Common myeloid progenitor, CD34-positive (primary cell): Measurements from ENCODE around the gene THBD.

ENCODE experiments used
- CTCF ChIA-PET: fragments of 350-600 bp; sonication (Branson Sonifier 250); formaldehyde crosslinking; loops from one replicate; lab custom pipeline; 2021; ENCODE audit warnings: antibody characterized with exemption; lab: Charles Lee
- POLR2A ChIA-PET: fragments of 350-600 bp; sonication (Branson Sonifier 250); formaldehyde crosslinking; loops from one replicate; lab custom pipeline; 2021; ENCODE audit warnings: antibody characterized with exemption; lab: Charles Lee
- DNase-seq, 3 donors: peaks; one replicate each; pipeline versions ENCODE4 v3.0.0 to v3.0.0-alpha.2; 2013
- H3K27ac ChIP-seq, 2 experiments: 1 replicate in 1 of 2; 2 replicates in 1 of 2; pipeline ENCODE4 v1.7.0; 2013; ENCODE audit warnings: inconsistent platforms in 2 of 2, low read length in 2 of 2, mild to moderate bottlenecking in 2 of 2, low read depth in 1 of 2, moderate library complexity in 1 of 2; ENCODE audit not compliant: severe bottlenecking in 2 of 2, insufficient read depth in 1 of 2, poor library complexity in 1 of 2
- H3K27me3 ChIP-seq, 5 experiments: replicated peaks in 2 of 5; 1 replicate in 3 of 5; 2 replicates in 2 of 5; pipeline versions ENCODE4 v1.6.1 to v1.7.0; 2013; ENCODE audit warnings: low read length in 4 of 5, mild to moderate bottlenecking in 2 of 5, moderate library complexity in 2 of 5, inconsistent platforms in 1 of 5; ENCODE audit not compliant: insufficient read depth in 5 of 5, control insufficient read depth in 4 of 5
- H3K36me3 ChIP-seq, 4 experiments: 1 replicate in 2 of 4; 2 replicates in 2 of 4; pipeline versions ENCODE4 v1.6.1 to v1.7.0; 2013; ENCODE audit warnings: low read length in 3 of 4, control low read depth in 1 of 4, mild to moderate bottlenecking in 1 of 4; ENCODE audit not compliant: control insufficient read depth in 4 of 4, insufficient read depth in 4 of 4
- H3K4me1 ChIP-seq, 4 experiments: 1 replicate in 3 of 4; 2 replicates in 1 of 4; pipeline versions ENCODE4 v1.6.1 to v1.7.1; 2013; ENCODE audit warnings: low read length in 3 of 4, mild to moderate bottlenecking in 3 of 4, control low read depth in 1 of 4, inconsistent platforms in 1 of 4, moderate library complexity in 1 of 4; ENCODE audit not compliant: control insufficient read depth in 4 of 4, insufficient read depth in 4 of 4; ENCODE audit errors: control extremely low read depth in 1 of 4
- H3K4me3 ChIP-seq, 7 experiments: 1 replicate in 4 of 7; 2 replicates in 3 of 7; pipeline versions ENCODE4 v1.5.1 to v1.7.0; 2013; ENCODE audit warnings: mild to moderate bottlenecking in 7 of 7, low read length in 6 of 7, moderate library complexity in 6 of 7, inconsistent platforms in 2 of 7, low read depth in 2 of 7, control low read depth in 1 of 7; ENCODE audit not compliant: insufficient read depth in 4 of 7, control insufficient read depth in 1 of 7; ENCODE audit errors: extremely low read depth in 1 of 7
- H3K9me3 ChIP-seq, 5 experiments: 1 replicate in 4 of 5; 2 replicates in 1 of 5; pipeline versions ENCODE4 v1.6.1 to v1.7.1; 2013; ENCODE audit warnings: low read length in 4 of 5, mild to moderate bottlenecking in 2 of 5, inconsistent platforms in 1 of 5, low read depth in 1 of 5, moderate library complexity in 1 of 5; ENCODE audit not compliant: control insufficient read depth in 4 of 5, insufficient read depth in 2 of 5; ENCODE audit errors: control extremely low read depth in 1 of 5
- WGBS: methylation state at CpG from one replicate; pipeline ENCODE4 v1.1.5; 2013; ENCODE audit not compliant: insufficient coverage; 5-methylcytosine and 5-hydroxymethylcytosine counted together

The THBD gene

DNA sequence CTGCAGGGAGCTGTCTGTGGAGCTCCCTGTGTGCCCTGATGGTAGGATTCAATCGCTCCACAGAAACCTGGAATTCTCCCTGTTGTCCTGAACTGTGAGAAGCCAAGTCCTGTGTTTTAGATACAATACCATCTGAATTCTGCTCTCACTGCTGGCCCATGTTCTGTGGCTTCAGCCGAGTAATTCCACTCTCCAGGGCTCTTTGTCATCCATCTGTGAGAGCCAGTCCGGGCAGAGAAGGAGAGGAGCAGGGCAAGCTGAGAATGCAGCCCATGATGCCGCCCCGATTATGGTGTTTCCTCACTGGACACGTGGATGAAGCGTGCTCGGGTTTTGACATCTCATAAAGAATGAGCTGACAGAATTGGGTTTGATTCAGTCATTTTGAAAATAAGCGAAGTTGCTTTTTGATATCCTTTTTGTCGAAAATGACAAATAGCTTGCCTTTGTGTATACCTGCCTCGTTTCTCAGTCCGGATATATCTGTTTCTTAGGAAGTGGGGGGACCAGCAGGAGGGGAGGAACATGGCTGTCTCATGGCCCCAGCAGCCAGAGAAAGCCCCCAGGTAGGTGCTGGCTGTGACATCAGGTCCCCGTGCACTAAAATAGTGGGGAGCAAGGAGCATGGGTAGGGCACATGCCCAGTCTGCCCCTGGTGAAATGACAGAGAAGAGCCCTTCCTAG, 44.9 kb upstream of the THBD start:
- ChIA-PET POLR2A (no interaction called here), CTCF (interaction anchor here (1.6 to 1.9 kb wide), 2 partner anchors 12 to 17 kb away, joined by 3 to 6 read pairs; no protein-coding TSS in a partner anchor)
- peaks cover 0 to 4% (median 0%) of the 10 kb centered on the region in 5 experiments for H3K27me3 ChIP-seq
- no peak overlapping the region for H3K4me3 ChIP-seq
- DNase-seq = no peak
- no peak overlapping the region for H3K27ac ChIP-seq
- no peaks in the 10 kb centered on the region for H3K9me3 ChIP-seq
- H3K36me3 ChIP-seq = no peaks in the 10 kb centered on the region
- H3K4me1 ChIP-seq = no peaks in the 10 kb centered on the region
- WGBS = 94% methylated on average over 11 of the region's 13 CpGs

DNA sequence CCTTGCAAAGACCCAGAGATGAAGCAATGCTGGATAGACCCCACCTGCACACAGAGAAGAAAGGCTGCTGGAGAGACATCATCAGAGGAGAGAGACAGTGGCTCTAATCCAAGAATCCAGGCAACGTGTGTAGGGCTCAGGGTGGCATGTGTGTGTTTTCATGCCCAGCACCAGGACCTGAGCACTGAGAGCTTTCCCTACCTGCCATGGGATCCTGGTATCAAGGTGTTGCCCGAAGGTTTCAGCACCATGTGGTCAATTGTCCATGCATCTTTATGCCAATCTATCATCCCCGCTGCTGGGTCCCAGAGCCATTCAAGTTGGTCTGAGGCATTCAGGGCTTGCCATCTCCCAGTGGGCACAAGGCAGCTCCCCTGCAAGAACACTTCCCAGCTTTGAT, 44.1 kb upstream of the THBD start:
- Histone ChIP-seq H3K4me3 (no peak overlapping the region), H3K27me3 (peaks cover 0 to 4% (median 0%) of the 10 kb centered on the region in 5 experiments), H3K4me1 (peaks cover 0 to 2% (median 0%) of the 10 kb centered on the region in 4 experiments), H3K9me3 (no peaks in the 10 kb centered on the region), H3K27ac (no peak overlapping the region), H3K36me3 (no peaks in the 10 kb centered on the region)
- 67% methylated on average over 3 of the region's 3 CpGs for WGBS
- POLR2A ChIA-PET = no interaction called here
- CTCF ChIA-PET = no interaction called here
- DNase-seq = no peak

DNA sequence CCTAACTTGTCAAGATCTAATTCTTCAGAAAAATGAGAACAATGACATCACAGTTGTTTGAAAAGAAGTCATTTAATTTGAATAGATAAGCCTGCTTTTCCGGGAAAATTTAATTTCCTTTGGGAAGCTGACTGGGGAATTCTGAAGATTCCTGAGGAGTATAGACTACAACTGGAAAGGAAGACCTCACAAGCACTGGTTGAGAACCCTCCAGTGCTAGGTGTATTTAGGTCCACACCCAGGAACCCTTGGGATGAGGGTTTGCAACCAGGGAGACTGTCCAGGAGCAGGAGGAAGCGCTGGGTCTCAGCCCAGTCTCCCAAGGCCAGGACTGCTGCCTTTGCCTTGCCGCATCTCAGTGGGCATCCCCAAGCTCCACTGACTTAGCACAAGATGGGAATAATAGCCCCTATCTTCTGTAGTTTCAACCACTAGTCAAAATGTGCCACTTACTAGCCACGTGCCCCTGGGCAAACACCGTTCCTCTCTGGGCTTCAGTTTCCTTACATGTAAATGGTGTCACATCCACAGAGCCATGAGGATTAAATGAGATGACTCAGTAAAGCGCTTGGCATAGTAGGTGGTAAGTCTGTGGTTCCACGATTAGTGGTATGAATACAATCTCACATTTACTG, 43.5 kb upstream of the THBD start:
- ChIA-PET POLR2A (no interaction called here), CTCF (no interaction called here)
- DNase-seq = no peak
- H3K9me3 ChIP-seq = no peaks in the 10 kb centered on the region
- 88% methylated on average over 4 of the region's 7 CpGs for WGBS
- H3K4me3 ChIP-seq = no peak overlapping the region
- peaks cover 2 to 8% (median 3%) of the 10 kb centered on the region in 4 experiments for H3K4me1 ChIP-seq
- no peak overlapping the region for H3K27ac ChIP-seq
- H3K36me3 ChIP-seq = no peaks in the 10 kb centered on the region
- peaks cover 0 to 4% (median 0%) of the 10 kb centered on the region in 5 experiments for H3K27me3 ChIP-seq

DNA sequence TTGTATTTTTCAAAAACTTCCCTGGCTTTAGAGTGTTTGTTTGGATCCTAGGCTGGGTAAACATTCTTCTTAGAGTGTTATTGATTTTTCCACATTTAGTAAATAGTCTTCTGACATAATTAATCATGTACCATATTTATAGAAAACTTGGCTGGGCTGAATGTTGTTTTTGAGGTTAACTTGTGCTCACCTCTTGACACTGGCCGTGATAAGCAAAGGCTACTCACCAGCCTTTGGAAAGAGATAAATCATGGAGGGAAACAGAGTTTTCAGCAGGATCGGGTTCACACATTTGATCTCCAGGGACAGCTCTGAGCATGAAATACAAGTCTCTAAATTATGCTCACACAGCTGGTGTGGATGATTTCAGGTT, 42.9 kb upstream of the THBD start:
- CTCF ChIA-PET = no interaction called here
- WGBS = 94% methylated on average over 2 of the region's 2 CpGs
- H3K4me3 ChIP-seq = no peak overlapping the region
- H3K27ac ChIP-seq = no peak overlapping the region
- peaks cover 0 to 4% (median 0%) of the 10 kb centered on the region in 5 experiments for H3K27me3 ChIP-seq
- POLR2A ChIA-PET = interaction anchor here (0.6 kb wide), 1 partner anchor 29 kb away, joined by 3 read pairs; no protein-coding TSS in a partner anchor
- no peak for DNase-seq
- no peaks in the 10 kb centered on the region for H3K36me3 ChIP-seq
- peaks cover 2 to 14% (median 9%) of the 10 kb centered on the region in 4 experiments for H3K4me1 ChIP-seq
- no peaks in the 10 kb centered on the region for H3K9me3 ChIP-seq

DNA sequence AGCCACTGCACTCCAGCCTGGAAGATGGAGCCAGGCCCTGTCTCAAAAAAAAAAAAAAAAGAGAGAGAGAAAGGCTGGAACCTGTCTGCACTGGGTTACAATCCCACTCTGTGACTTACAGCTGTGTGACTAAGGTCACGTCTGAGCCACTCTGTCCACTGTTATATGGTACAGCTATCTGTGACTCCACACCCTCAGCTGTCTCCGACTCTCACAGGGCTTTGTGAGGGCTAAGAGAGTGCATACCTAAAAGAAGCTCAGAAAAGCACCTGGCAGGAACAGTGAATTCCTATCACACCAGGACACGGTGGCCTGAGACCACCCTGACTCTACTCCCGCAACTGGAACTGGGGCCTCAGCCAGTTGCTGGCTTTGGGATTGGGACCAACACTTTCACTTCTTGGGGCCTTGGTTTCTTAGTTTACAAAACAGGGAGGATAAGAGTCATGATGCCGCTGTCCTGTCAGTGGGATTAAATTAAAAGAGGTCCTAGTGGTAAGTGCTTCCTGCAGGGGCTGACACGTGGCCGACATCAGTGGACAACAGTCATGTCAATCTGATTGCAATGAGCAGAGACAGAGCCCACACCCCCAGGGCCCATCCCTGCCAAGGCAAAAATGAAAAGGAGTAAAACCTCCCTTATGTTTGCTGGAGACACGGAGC, 42.4 kb upstream of the THBD start:
- H3K4me1 ChIP-seq = peaks cover 2 to 20% (median 14%) of the 10 kb centered on the region in 4 experiments
- POLR2A ChIA-PET = interaction anchor here (0.6 kb wide), 1 partner anchor 28 kb away, joined by 3 read pairs; no protein-coding TSS in a partner anchor

DNA sequence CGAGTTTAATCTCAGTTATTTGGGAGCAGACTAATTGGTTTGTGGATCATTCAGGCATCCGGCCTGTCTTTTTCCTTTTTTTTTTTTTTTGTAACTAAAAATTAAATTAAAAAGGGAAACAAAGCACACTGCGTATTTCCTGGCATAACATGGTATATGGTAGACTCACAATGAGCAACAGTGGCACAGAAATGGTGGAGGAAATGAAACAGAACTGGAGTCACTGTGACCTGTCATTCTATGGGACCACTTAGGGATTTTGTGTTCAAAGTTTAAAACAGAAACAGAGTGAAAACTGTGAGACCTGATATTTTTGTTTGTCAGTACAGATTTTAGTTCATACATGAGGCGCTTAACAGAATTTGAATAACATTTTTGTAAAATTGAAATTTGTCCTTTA, 41.4 kb upstream of the THBD start:
- H3K27me3 ChIP-seq = peaks cover 0 to 3% (median 0%) of the 10 kb centered on the region in 5 experiments
- no peak overlapping the region for H3K27ac ChIP-seq
- H3K4me1 ChIP-seq = peaks cover 8 to 29% (median 24%) of the 10 kb centered on the region in 4 experiments
- no peak overlapping the region for H3K4me3 ChIP-seq
- 90% methylated on average over 1 of the region's 4 CpGs for WGBS
- no peaks in the 10 kb centered on the region for H3K36me3 ChIP-seq
- no peak for DNase-seq
- ChIA-PET POLR2A (no interaction called here), CTCF (interaction anchor here (1.0 kb wide), 1 partner anchor 21 kb away, joined by 4 read pairs; no protein-coding TSS in a partner anchor)
- H3K9me3 ChIP-seq = no peaks in the 10 kb centered on the region

More for the DNA sequence above, 42.4 kb upstream of the THBD start:
- 100% methylated on average over 6 of the region's 8 CpGs for WGBS
- CTCF ChIA-PET = no interaction called here
- no peaks in the 10 kb centered on the region for H3K36me3 ChIP-seq
- no peak for DNase-seq
- no peak overlapping the region for H3K4me3 ChIP-seq
- no peaks in the 10 kb centered on the region for H3K9me3 ChIP-seq
- H3K27me3 ChIP-seq = peaks cover 0 to 3% (median 0%) of the 10 kb centered on the region in 5 experiments
- no peak overlapping the region for H3K27ac ChIP-seq
